ENCODE measurements around the gene IRS4.

DNA sequence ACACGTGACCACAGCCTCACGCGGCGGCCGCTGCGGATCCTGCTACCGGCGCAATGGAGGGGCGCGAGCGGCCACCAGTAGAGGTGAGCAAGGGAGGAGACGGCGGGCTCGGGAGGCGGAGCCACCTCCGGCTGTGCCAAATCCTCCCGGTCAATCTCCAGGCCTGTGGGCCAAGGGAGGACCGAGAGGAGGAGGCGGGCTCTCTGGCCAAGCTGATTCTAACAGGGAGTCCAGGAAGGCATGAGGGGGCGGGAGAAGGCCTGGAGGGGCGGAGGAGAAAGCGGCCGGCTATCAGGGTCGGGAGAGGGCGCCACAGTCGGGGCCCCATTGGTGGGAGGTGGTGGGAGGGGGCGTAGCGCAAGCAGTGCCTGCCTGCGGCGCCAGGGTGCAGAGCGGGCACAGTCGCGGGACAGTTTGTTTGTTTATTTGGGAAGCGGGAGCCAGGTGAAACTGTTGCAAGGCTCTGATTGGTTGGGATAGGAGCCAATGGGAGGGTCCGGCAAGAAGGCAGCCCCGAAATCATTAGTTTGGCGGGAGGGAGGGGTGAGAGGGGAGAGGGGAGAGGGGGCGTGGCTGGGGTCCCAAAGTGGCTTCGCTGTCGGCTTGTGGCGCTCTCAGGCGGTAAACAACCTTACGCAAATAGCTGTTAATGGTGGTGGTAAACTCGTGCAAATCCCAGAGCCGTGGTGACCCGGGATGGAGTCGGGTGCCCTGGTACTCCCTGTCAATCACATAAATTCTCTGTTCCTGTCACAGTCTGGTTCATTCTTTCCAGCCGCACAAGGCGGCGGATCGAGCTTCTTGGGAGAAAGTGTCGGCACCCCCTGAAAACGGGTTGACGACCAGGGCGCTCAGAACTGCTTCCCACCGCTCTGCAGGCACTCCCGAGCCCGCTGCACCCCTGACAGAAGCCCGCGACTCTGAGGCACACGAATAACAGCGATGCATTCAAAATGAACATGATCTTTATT is at the start of gene IRS4:
- TF ChIP-seq CTCF (IDR thresholded peaks at IDR 0.05) (no peak), POLR2AphosphoS5 (IDR thresholded peaks at IDR 0.05) (no peak), POLR2A (IDR thresholded peaks at IDR 0.05) (no peak), EP300 (IDR thresholded peaks at IDR 0.05) (no peak)

Measured in upper lobe of left lung (tissue), 4 donors.